Activated T-helper 1 cell treated with anti-CD3 and anti-CD28 coated beads, Interleukin-2, amount 50 U/mL, for 16 hours (primary cell): ENCODE results near the gene RNASE4.
"Not testable (repeated sequence)": the region's sequence is repeated elsewhere in the genome, so short reads cannot be mapped to it uniquely, and the experiment has no call there.

Source experiments
- DNase-seq, 2 donors: peaks; one replicate each; pipeline ENCODE4 v3.0.0-alpha.2; 2020; ENCODE audit warnings: low read depth in 1 of 2, low spot score in 1 of 2

The RNASE4 gene

GRCh38 chr14:20683891-20684661 lies at the start of gene RNASE4:
Gene RNASE4 (plus strand): TSS chr14:20684560. CDS start chr14:20699372, 14,812 bp downstream.
- peak; percentile 56 to 63 for DNase-seq

GRCh38 chr14:20641591-20641990 lies 42.8 kb upstream of the RNASE4 start, which contains the start of gene OR6S1:
Gene OR6S1 (minus strand): TSS chr14:20641691. CDS start chr14:20641691, 0 bp downstream.
- no peak for DNase-seq

- no peak for DNase-seq
Measured at GRCh38 chr14:20642182-20642581, 42.2 kb upstream of the RNASE4 start.

GRCh38 chr14:20642755-20643154 lies 41.6 kb upstream of the RNASE4 start:
- DNase-seq = not testable (repeated sequence)

- no peak for DNase-seq
Measured at GRCh38 chr14:20644520-20644919, 39.8 kb upstream of the RNASE4 start.

GRCh38 chr14:20645481-20645880 lies 38.9 kb upstream of the RNASE4 start:
- no peak for DNase-seq

- no peak for DNase-seq
Measured at GRCh38 chr14:20652996-20653975, 31.1 kb upstream of the RNASE4 start.

GRCh38 chr14:20655851-20656250 lies 28.5 kb upstream of the RNASE4 start:
- DNase-seq = no peak

- no peak for DNase-seq
Measured at GRCh38 chr14:20656274-20656673, 28.1 kb upstream of the RNASE4 start.

GRCh38 chr14:20657216-20658211 lies 26.8 kb upstream of the RNASE4 start:
- DNase-seq = no peak

GRCh38 chr14:20658246-20658645 lies 26.1 kb upstream of the RNASE4 start:
- DNase-seq = no peak

- no peak for DNase-seq
Measured at GRCh38 chr14:20659336-20659735, 25.0 kb upstream of the RNASE4 start.

- DNase-seq = no peak
Measured at GRCh38 chr14:20659813-20660395, 24.5 kb upstream of the RNASE4 start.

- no peak for DNase-seq
Measured at GRCh38 chr14:20661197-20661596, 23.2 kb upstream of the RNASE4 start.

GRCh38 chr14:20662968-20663732 lies 21.2 kb upstream of the RNASE4 start:
- peak; percentile 51 to 59 for DNase-seq

GRCh38 chr14:20666400-20666961 lies 17.9 kb upstream of the RNASE4 start:
- not testable (repeated sequence) for DNase-seq

- no peak for DNase-seq
Measured at GRCh38 chr14:20667957-20668356, 16.4 kb upstream of the RNASE4 start.

GRCh38 chr14:20668969-20669368 lies 15.4 kb upstream of the RNASE4 start:
- DNase-seq = no peak
